HCT116 (cell line): Measurements from ENCODE around the gene NLRP6. TPM values are rescaled to one million over a fixed set of nuclear protein-coding genes. Genes with fewer than 3 reads are reported as not detected.

Experiments
- ATAC-seq: fragments of 200-7000 bp; cut with Tn5 transposase; 2 replicates; pipeline ENCODE4 v1.9.1; 2020; ENCODE audit warnings: mild to moderate bottlenecking, moderate library complexity
- BruUV-seq: library from RNA; stranded (reverse); fragments of 400-500 nt; replicated peaks from 2 replicates; lab custom pipeline; 2021; lab: Mats Ljungman, UMichigan
- CTCF ChIA-PET: fragments of 300-600 bp; sonication (Branson Sonifier 250); formaldehyde crosslinking; loops from one replicate; lab custom pipeline; 2021; ENCODE audit warnings: antibody characterized with exemption; lab: Charles Lee
- POLR2A ChIA-PET: fragments of 300-600, 350-600 bp; sonication (Branson Sonifier 250); formaldehyde crosslinking; loops from one replicate; lab custom pipeline; 2021; ENCODE audit warnings: antibody characterized with exemption; lab: Charles Lee
- RAD21 ChIA-PET, 2 experiments: fragments of 300-600 bp; sonication (Branson Sonifier 250); formaldehyde crosslinking; loops; one replicate each; lab custom pipeline; 2023; ENCODE audit warnings: low total read pairs in 2 of 2; ENCODE audit not compliant: uncharacterized antibody in 2 of 2, unreplicated experiment in 2 of 2, low non-redundant PET in 1 of 2; lab: Charles Lee
- DNase-seq: peaks from one replicate; pipeline ENCODE4 v3.0.0-alpha.2; 2010; ENCODE audit warnings: low read depth, low spot score
- H2AFZ ChIP-seq: fragments of 200-600 bp; shearing (Covaris generic), sonication (generic); 2 replicates; pipeline ENCODE4 v1.6.1; 2017; ENCODE audit warnings: low read depth, mixed run types, mixed read lengths, antibody characterized with exemption, low read length; ENCODE audit not compliant: poor library complexity, severe bottlenecking
- H3K27ac ChIP-seq: 2 replicates; pipeline ENCODE4 v1.5.1; 2012; ENCODE audit warnings: low read depth, low read length
- H3K27me3 ChIP-seq: fragments of 200-600 bp; sonication (generic); 2 replicates; pipeline ENCODE4 v1.6.1; 2016; ENCODE audit warnings: mixed run types, low read length, mixed read lengths; ENCODE audit not compliant: insufficient read depth
- H3K36me3 ChIP-seq, 2 experiments: fragments of 200-500 bp in 1 of 2; fragments of 200-600 bp in 1 of 2; sonication (Bioruptor generic) in 1 of 2; sonication (generic) in 1 of 2; 2 replicates each; pipeline versions ENCODE4 v1.5.1 to v1.6.1; 2014 to 2016; ENCODE audit warnings: low read length in 2 of 2, inconsistent platforms in 1 of 2, mixed read lengths in 1 of 2, mixed run types in 1 of 2; ENCODE audit not compliant: insufficient read depth in 2 of 2, control insufficient read depth in 1 of 2
- H3K4me1 ChIP-seq, 2 experiments: fragments of 200-600 bp in 1 of 2; sonication (generic) in 1 of 2; 2 replicates each; pipeline versions ENCODE4 v1.5.1 to v1.6.1; 2012 to 2017; ENCODE audit warnings: low read length in 2 of 2, inconsistent platforms in 1 of 2, mild to moderate bottlenecking in 1 of 2, mixed read lengths in 1 of 2, mixed run types in 1 of 2, moderate library complexity in 1 of 2; ENCODE audit not compliant: insufficient read depth in 2 of 2, control insufficient read depth in 1 of 2
- H3K4me2 ChIP-seq: fragments of 200-600 bp; sonication (generic); 2 replicates; pipeline ENCODE4 v1.6.1; 2017; ENCODE audit warnings: mixed run types, low read length, mixed read lengths
- H3K4me3 ChIP-seq, 2 experiments: fragments of 200-600 bp in 1 of 2; sonication (generic) in 1 of 2; replicated peaks in 1 of 2; 2 replicates each; pipeline ENCODE4 v1.5.1; 2011 to 2016; ENCODE audit warnings: low read length in 2 of 2, control low read depth in 1 of 2, low read depth in 1 of 2, mild to moderate bottlenecking in 1 of 2, mixed read lengths in 1 of 2, mixed run types in 1 of 2
- H3K79me2 ChIP-seq: fragments of 200-600 bp; sonication (generic); 2 replicates; pipeline ENCODE4 v1.6.1; 2017; ENCODE audit warnings: mild to moderate bottlenecking, mixed run types, low read length, moderate library complexity, mixed read lengths; ENCODE audit not compliant: insufficient read depth
- H3K9ac ChIP-seq: fragments of 200-600 bp; sonication (generic); 2 replicates; pipeline ENCODE4 v1.6.1; 2016; ENCODE audit warnings: low read length, mixed read lengths
- H3K9me2 ChIP-seq: fragments of 200-600 bp; sonication (generic), shearing (Covaris generic); 2 replicates; pipeline ENCODE4 v1.6.1; 2017; ENCODE audit warnings: mixed run types, mild to moderate bottlenecking, moderate library complexity; ENCODE audit not compliant: insufficient read depth
- H3K9me3 ChIP-seq, 2 experiments: fragments of 200-500 bp in 1 of 2; fragments of 200-600 bp in 1 of 2; sonication (Bioruptor generic) in 1 of 2; sonication (generic) in 1 of 2; 2 replicates each; pipeline ENCODE4 v1.6.1; 2014 to 2017; ENCODE audit warnings: low read length in 2 of 2, mixed read lengths in 2 of 2, inconsistent platforms in 1 of 2, low read depth in 1 of 2, mild to moderate bottlenecking in 1 of 2, mixed run types in 1 of 2, moderate library complexity in 1 of 2; ENCODE audit not compliant: control insufficient read depth in 1 of 2, insufficient read depth in 1 of 2
- H4K20me1 ChIP-seq: fragments of 200-600 bp; sonication (generic), shearing (Covaris generic); 2 replicates; pipeline ENCODE4 v1.6.1; 2017; ENCODE audit warnings: mixed run types, mild to moderate bottlenecking, moderate library complexity; ENCODE audit not compliant: insufficient read depth
- CBX3 ChIP-seq: IDR thresholded peaks from 2 replicates; pipeline ENCODE4 v1.6.1; 2012; ENCODE audit warnings: low read depth
- EGR1 ChIP-seq: IDR thresholded peaks from 2 replicates; pipeline ENCODE4 v1.6.1; 2012; ENCODE audit warnings: low read depth
- ELF1 ChIP-seq: IDR thresholded peaks from 2 replicates; pipeline ENCODE4 v1.6.1; 2012; ENCODE audit warnings: low read depth, borderline replicate concordance
- EZH2 ChIP-seq: fragments of 200-600 bp; sonication (generic); IDR thresholded peaks from 2 replicates; pipeline ENCODE4 v1.6.1; 2017; ENCODE audit warnings: antibody characterized with exemption, mixed run types
- EZH2phosphoT487 ChIP-seq: fragments of 200-600 bp; IDR thresholded peaks from 2 replicates; pipeline ENCODE4 v1.6.1; 2018; ENCODE audit warnings: antibody characterized with exemption, borderline replicate concordance
- FOSL1 ChIP-seq: IDR thresholded peaks from 2 replicates; pipeline ENCODE4 v1.6.1; 2012; ENCODE audit warnings: low read depth
- POLR2A ChIP-seq: IDR thresholded peaks from 2 replicates; pipeline ENCODE4 v1.7.0; 2011; ENCODE audit warnings: borderline replicate concordance; ENCODE audit not compliant: insufficient read depth, insufficient read length; ENCODE audit errors: extremely low read depth
- POLR2AphosphoS5 ChIP-seq: IDR thresholded peaks from 2 replicates; pipeline ENCODE4 v1.6.1; 2011; ENCODE audit warnings: mild to moderate bottlenecking, low read depth, low read length, moderate library complexity
- SP1 ChIP-seq: IDR thresholded peaks from 2 replicates; pipeline ENCODE4 v1.6.1; 2012; ENCODE audit warnings: low read depth
- SRF ChIP-seq: IDR thresholded peaks from 2 replicates; pipeline ENCODE4 v1.6.1; 2012; ENCODE audit warnings: low read depth
- TCF7L2 ChIP-seq: IDR thresholded peaks from 2 replicates; pipeline ENCODE4 v1.7.0; 2011; ENCODE audit warnings: borderline replicate concordance, inconsistent platforms; ENCODE audit not compliant: insufficient read depth, insufficient read length; ENCODE audit errors: extremely low read depth
- YY1 ChIP-seq: IDR thresholded peaks from 2 replicates; pipeline ENCODE4 v1.6.1; 2011; ENCODE audit warnings: low read length, low read depth, moderate library complexity, mild to moderate bottlenecking; ENCODE audit not compliant: insufficient replicate concordance; ENCODE audit errors: extremely low read depth
- ZFX ChIP-seq: fragments of 450-650 bp; IDR thresholded peaks from 2 replicates; pipeline ENCODE4 v1.6.1; 2017
- ZNF274 ChIP-seq: fragments of 200-500 bp; sonication (Bioruptor generic); IDR thresholded peaks from 2 replicates; pipeline ENCODE4 v1.6.1; 2014; ENCODE audit warnings: mild to moderate bottlenecking, low read depth, low read length, inconsistent platforms
- intact Hi-C: fragments of 100-400 bp; cut with micrococcal nuclease; formaldehyde crosslinking; loops from 2 replicates; pipeline ENCODE4 v1.10.0; 2022
- total RNA-seq: library from RNA; stranded (reverse); gene quantifications from one replicate; pipeline ENCODE4 v1.2.1, GENCODE V29; 2021; ENCODE audit not compliant: unreplicated experiment
- TF ChIP-seq, protein P1 (sequence below): IDR thresholded peaks from 2 replicates; pipeline ENCODE4 v1.6.1; 2011; ENCODE audit warnings: mild to moderate bottlenecking, low read length, moderate library complexity; ENCODE audit not compliant: insufficient replicate concordance; ENCODE audit errors: extremely low read depth
- TF ChIP-seq, protein P2 (sequence below): IDR thresholded peaks from 2 replicates; pipeline ENCODE4 v1.6.1; 2012
- TF ChIP-seq, protein P3 (sequence below): IDR thresholded peaks from 2 replicates; pipeline ENCODE4 v1.6.1; 2012
- TF ChIP-seq, protein P4 (sequence below), 3 experiments: fragments of 200-600 bp in 1 of 3; sonication (generic) in 1 of 3; IDR thresholded peaks in 2 of 3; conservative IDR thresholded peaks in 1 of 3; 2 replicates each; pipeline ENCODE4 v1.5.1; 2012 to 2017; ENCODE audit warnings: low read depth in 2 of 3, low read length in 2 of 3, antibody characterized with exemption in 1 of 3, borderline replicate concordance in 1 of 3, control low read depth in 1 of 3, mild to moderate bottlenecking in 1 of 3, mixed read lengths in 1 of 3, mixed run types in 1 of 3, moderate library complexity in 1 of 3; ENCODE audit not compliant: insufficient read depth in 1 of 3
- TF ChIP-seq, protein P5 (sequence below): IDR thresholded peaks from 2 replicates; pipeline ENCODE4 v1.6.1; 2012; ENCODE audit warnings: low read depth

NLRP6 gene
- total RNA-seq, 1 experiment from 2014 or later = not detected

DNA sequence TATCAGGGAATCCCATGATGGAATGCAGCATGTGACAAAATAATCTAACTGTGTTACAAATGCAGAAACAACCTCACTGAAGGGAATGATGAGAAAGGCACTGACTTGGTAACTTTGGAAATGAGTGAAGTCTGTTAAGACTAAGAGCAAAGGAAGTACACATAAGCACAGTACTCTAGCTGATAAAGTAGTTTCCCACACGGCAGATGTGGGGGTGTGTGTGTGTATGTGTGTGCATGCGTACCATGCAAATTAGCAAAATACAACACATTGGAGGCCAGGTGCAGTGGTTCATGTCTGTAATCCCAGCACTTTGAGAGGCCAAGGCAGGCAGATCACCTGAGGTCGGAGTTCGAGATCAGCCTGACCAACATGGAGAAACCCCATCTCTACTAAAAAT lies 16.6 kb upstream of the NLRP6 start:
- Histone ChIP-seq H3K27me3 (no peaks in the 10 kb centered on the region), H3K9me3 (no peaks in the 10 kb centered on the region), H4K20me1 (no peaks in the 10 kb centered on the region), H3K4me3 (no peak overlapping the region), H3K36me3 (no peaks in the 10 kb centered on the region), H3K79me2 (no peaks in the 10 kb centered on the region), H3K4me2 (no peak overlapping the region)
- no peak for ATAC-seq
- no TSS peak for BruUV-seq
- RAD21 ChIA-PET = no interaction called here
- TF ChIP-seq TCF7L2 = no peak
- TF ChIP-seq, protein P1, sequence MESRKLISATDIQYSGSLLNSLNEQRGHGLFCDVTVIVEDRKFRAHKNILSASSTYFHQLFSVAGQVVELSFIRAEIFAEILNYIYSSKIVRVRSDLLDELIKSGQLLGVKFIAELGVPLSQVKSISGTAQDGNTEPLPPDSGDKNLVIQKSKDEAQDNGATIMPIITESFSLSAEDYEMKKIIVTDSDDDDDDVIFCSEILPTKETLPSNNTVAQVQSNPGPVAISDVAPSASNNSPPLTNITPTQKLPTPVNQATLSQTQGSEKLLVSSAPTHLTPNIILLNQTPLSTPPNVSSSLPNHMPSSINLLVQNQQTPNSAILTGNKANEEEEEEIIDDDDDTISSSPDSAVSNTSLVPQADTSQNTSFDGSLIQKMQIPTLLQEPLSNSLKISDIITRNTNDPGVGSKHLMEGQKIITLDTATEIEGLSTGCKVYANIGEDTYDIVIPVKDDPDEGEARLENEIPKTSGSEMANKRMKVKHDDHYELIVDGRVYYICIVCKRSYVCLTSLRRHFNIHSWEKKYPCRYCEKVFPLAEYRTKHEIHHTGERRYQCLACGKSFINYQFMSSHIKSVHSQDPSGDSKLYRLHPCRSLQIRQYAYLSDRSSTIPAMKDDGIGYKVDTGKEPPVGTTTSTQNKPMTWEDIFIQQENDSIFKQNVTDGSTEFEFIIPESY = no peak
- TF ChIP-seq CBX3 = no peak
- TF ChIP-seq, protein P2, sequence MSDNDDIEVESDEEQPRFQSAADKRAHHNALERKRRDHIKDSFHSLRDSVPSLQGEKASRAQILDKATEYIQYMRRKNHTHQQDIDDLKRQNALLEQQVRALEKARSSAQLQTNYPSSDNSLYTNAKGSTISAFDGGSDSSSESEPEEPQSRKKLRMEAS = no peak
- no peak for TF ChIP-seq POLR2A
- no peak for TF ChIP-seq ELF1
- no peak for TF ChIP-seq YY1
- no peak for TF ChIP-seq SRF
- TF ChIP-seq POLR2AphosphoS5 = no peak
- no peak for TF ChIP-seq FOSL1
- TF ChIP-seq, protein P3, sequence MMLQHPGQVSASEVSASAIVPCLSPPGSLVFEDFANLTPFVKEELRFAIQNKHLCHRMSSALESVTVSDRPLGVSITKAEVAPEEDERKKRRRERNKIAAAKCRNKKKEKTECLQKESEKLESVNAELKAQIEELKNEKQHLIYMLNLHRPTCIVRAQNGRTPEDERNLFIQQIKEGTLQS = no peak
- TF ChIP-seq, protein P4, sequence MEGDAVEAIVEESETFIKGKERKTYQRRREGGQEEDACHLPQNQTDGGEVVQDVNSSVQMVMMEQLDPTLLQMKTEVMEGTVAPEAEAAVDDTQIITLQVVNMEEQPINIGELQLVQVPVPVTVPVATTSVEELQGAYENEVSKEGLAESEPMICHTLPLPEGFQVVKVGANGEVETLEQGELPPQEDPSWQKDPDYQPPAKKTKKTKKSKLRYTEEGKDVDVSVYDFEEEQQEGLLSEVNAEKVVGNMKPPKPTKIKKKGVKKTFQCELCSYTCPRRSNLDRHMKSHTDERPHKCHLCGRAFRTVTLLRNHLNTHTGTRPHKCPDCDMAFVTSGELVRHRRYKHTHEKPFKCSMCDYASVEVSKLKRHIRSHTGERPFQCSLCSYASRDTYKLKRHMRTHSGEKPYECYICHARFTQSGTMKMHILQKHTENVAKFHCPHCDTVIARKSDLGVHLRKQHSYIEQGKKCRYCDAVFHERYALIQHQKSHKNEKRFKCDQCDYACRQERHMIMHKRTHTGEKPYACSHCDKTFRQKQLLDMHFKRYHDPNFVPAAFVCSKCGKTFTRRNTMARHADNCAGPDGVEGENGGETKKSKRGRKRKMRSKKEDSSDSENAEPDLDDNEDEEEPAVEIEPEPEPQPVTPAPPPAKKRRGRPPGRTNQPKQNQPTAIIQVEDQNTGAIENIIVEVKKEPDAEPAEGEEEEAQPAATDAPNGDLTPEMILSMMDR (IDR thresholded peaks at IDR 0.05 in 2 of 3, conservative IDR thresholded peaks at IDR 0.05 in 1 of 3; ENCODE audit: borderline replicate concordance in 1 of 3, insufficient read depth in 1 of 3, low read depth in 2 of 3, low read length in 2 of 3) = no peak
- no peak for TF ChIP-seq ZNF274
- no peak for TF ChIP-seq EZH2
- TF ChIP-seq, protein P5, sequence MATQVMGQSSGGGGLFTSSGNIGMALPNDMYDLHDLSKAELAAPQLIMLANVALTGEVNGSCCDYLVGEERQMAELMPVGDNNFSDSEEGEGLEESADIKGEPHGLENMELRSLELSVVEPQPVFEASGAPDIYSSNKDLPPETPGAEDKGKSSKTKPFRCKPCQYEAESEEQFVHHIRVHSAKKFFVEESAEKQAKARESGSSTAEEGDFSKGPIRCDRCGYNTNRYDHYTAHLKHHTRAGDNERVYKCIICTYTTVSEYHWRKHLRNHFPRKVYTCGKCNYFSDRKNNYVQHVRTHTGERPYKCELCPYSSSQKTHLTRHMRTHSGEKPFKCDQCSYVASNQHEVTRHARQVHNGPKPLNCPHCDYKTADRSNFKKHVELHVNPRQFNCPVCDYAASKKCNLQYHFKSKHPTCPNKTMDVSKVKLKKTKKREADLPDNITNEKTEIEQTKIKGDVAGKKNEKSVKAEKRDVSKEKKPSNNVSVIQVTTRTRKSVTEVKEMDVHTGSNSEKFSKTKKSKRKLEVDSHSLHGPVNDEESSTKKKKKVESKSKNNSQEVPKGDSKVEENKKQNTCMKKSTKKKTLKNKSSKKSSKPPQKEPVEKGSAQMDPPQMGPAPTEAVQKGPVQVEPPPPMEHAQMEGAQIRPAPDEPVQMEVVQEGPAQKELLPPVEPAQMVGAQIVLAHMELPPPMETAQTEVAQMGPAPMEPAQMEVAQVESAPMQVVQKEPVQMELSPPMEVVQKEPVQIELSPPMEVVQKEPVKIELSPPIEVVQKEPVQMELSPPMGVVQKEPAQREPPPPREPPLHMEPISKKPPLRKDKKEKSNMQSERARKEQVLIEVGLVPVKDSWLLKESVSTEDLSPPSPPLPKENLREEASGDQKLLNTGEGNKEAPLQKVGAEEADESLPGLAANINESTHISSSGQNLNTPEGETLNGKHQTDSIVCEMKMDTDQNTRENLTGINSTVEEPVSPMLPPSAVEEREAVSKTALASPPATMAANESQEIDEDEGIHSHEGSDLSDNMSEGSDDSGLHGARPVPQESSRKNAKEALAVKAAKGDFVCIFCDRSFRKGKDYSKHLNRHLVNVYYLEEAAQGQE = no peak
- TF ChIP-seq EZH2phosphoT487 = no peak
- TF ChIP-seq ZFX = no peak
- TF ChIP-seq SP1 = no peak
- TF ChIP-seq EGR1 = no peak
- TF ChIP-seq, all 23 proteins: peak for 0
- Histone ChIP-seq H3K9me2 (no peaks in the 10 kb centered on the region), H3K27ac (no peak overlapping the region), H3K9ac (no peak overlapping the region), H2AFZ (no peak overlapping the region), H3K4me1 (peaks cover under 1 to 2% of the 10 kb centered on the region in 2 experiments; a peak in 3 of 4 replicates)
- no peak for DNase-seq
- ChIA-PET CTCF (interaction anchor here (2.2 kb wide), 1 partner anchor 11 kb away, joined by 6 read pairs; no protein-coding TSS in a partner anchor), POLR2A (no interaction called here)
- intact Hi-C loops = no loop called here
